Panc1 (cell line): ENCODE measurements around the gene ALPL.

Experiments
- CTCF ChIP-seq: fragments of 450-650 bp; IDR thresholded peaks from 2 replicates; pipeline ENCODE4 v1.5.1; 2017; ENCODE audit warnings: mild to moderate bottlenecking
- POLR2AphosphoS5 ChIP-seq: IDR thresholded peaks from 2 replicates; pipeline ENCODE4 v1.6.1; 2012; ENCODE audit warnings: mild to moderate bottlenecking, low read depth, low read length, moderate library complexity
- REST ChIP-seq, 2 experiments: IDR thresholded peaks; 2 replicates each; pipeline ENCODE4 v1.6.1; 2011 to 2012; ENCODE audit warnings: low read depth in 2 of 2, control low read depth in 1 of 2, low read length in 1 of 2, mild to moderate bottlenecking in 1 of 2, moderate library complexity in 1 of 2; ENCODE audit not compliant: insufficient read depth in 1 of 2
- SIN3A ChIP-seq: IDR thresholded peaks from 2 replicates; pipeline ENCODE4 v1.6.1; 2012; ENCODE audit warnings: low read depth, mild to moderate bottlenecking, low read length, moderate library complexity, borderline replicate concordance; ENCODE audit not compliant: insufficient read depth
- TCF7L2 ChIP-seq: IDR thresholded peaks from 2 replicates; pipeline ENCODE4 v1.6.1; 2011; ENCODE audit warnings: mild to moderate bottlenecking, low read depth, low read length, inconsistent platforms

- TF ChIP-seq CTCF (no peak), SIN3A (no peak), POLR2AphosphoS5 (no peak), REST (IDR thresholded peaks at IDR 0.05; ENCODE audit: insufficient read depth in 1 of 2, low read depth in 2 of 2, low read length in 1 of 2) (no peak), TCF7L2 (no peak)
Observed at GRCh38 chr1:21619375-21619947, 110.2 kb downstream of the ALPL start.
